Fibroblast of mammary gland (primary cell): Measurements from ENCODE around the gene PIK3CD.

Source experiments
- DNase-seq: peaks from one replicate; pipeline ENCODE4 v3.0.0-alpha.2; 2010; ENCODE audit warnings: low read depth
- H3K4me3 ChIP-seq: 2 replicates; pipeline ENCODE4 v1.5.1; 2011; ENCODE audit warnings: low read depth, mild to moderate bottlenecking, low read length, moderate library complexity; ENCODE audit not compliant: control insufficient read depth
- CTCF ChIP-seq: conservative IDR thresholded peaks from 2 replicates; pipeline ENCODE4 v1.5.1; 2011; ENCODE audit warnings: low read depth, low read length, inconsistent platforms; ENCODE audit not compliant: control insufficient read depth, insufficient read depth

The PIK3CD gene

GRCh38 chr1:9721606-9722377, 70.3 kb downstream of the PIK3CD start:
- DNase-seq = no peak
- peak; percentile 50 for TF ChIP-seq CTCF
- no peak overlapping the region for H3K4me3 ChIP-seq

- DNase-seq = no peak
- TF ChIP-seq CTCF = no peak
- H3K4me3 ChIP-seq = no peak overlapping the region
Measured at GRCh38 chr1:9722378-9722749, 70.8 kb downstream of the PIK3CD start.

GRCh38 chr1:9723068-9723805, 71.7 kb downstream of the PIK3CD start:
- DNase-seq = no peak
- no peak overlapping the region for H3K4me3 ChIP-seq
- no peak for TF ChIP-seq CTCF

- H3K4me3 ChIP-seq = no peak overlapping the region
- no peak for DNase-seq
- no peak for TF ChIP-seq CTCF
Measured at GRCh38 chr1:9723926-9724325, 72.4 kb downstream of the PIK3CD start.

- TF ChIP-seq CTCF = peak; percentile 79
- no peak overlapping the region for H3K4me3 ChIP-seq
- DNase-seq = peak; percentile 61
Measured at GRCh38 chr1:9724706-9725476, 73.4 kb downstream of the PIK3CD start.

GRCh38 chr1:9726406-9726805, 74.9 kb downstream of the PIK3CD start:
- no peak for DNase-seq
- no peak overlapping the region for H3K4me3 ChIP-seq
- TF ChIP-seq CTCF = no peak
